GM13977 (cell line): ENCODE data around the gene GGN.

Experiments
- DNase-seq: peaks from one replicate; pipeline ENCODE4 v3.0.0; 2012; ENCODE audit warnings: low spot score
- CTCF ChIP-seq: IDR thresholded peaks from 2 replicates; pipeline ENCODE4 v1.5.1; 2012; ENCODE audit warnings: mild to moderate bottlenecking, control low read depth; ENCODE audit not compliant: insufficient read depth; ENCODE audit errors: extremely low read depth, missing control alignments
- in situ Hi-C: fragments of 300-500 bp; cut with MboI; formaldehyde crosslinking; loops from one replicate; pipeline ENCODE4 v1.12.0; 2022; ENCODE audit warnings: low sequenced_read_pairs, low pct_unique_long_range_greater_than_20kb, mixed read lengths, inconsistent platforms; ENCODE audit not compliant: unreplicated experiment

The GGN gene

GRCh38 chr19:38421856-38422255 is 34.0 kb upstream of the GGN start:
- no peak for TF ChIP-seq CTCF
- in situ Hi-C loops: loop anchor here (25.0 kb wide), 1 partner anchor 515 kb away; the partner anchor contains the start of genes MRPS12 and SARS2
- no peak for DNase-seq

- in situ Hi-C loops: loop anchor here (25.0 kb wide), 1 partner anchor 516 kb away; the partner anchor contains the start of genes MRPS12 and SARS2
- TF ChIP-seq CTCF: no peak
- no peak for DNase-seq
These were observed 33.1 kb upstream of the GGN start for GRCh38 chr19:38420935-38421334.

- in situ Hi-C loops: loop anchor here (25.0 kb wide), 1 partner anchor 519 kb away; the partner anchor contains the start of genes MRPS12 and SARS2
- TF ChIP-seq CTCF: no peak
- DNase-seq: peak; percentile 56
These were observed 30.0 kb upstream of the GGN start for GRCh38 chr19:38417544-38418506.

- no peak for TF ChIP-seq CTCF
These were observed 29.3 kb upstream of the GGN start for GRCh38 chr19:38417146-38417543.

GRCh38 chr19:38413416-38413815 is 25.6 kb upstream of the GGN start:
- no peak for DNase-seq
- in situ Hi-C loops: loop anchor here (25.0 kb wide), 1 partner anchor 524 kb away; the partner anchor contains the start of genes MRPS12 and SARS2
- TF ChIP-seq CTCF: no peak

More at GRCh38 chr19:38417146-38417543, 29.3 kb upstream of the GGN start:
- DNase-seq: no peak
- in situ Hi-C loops: loop anchor here (25.0 kb wide), 1 partner anchor 520 kb away; the partner anchor contains the start of genes MRPS12 and SARS2

- DNase-seq: no peak
- in situ Hi-C loops: loop anchor here (25.0 kb wide), 1 partner anchor 524 kb away; the partner anchor contains the start of genes MRPS12 and SARS2
- no peak for TF ChIP-seq CTCF
These were observed 25.1 kb upstream of the GGN start for GRCh38 chr19:38412961-38413360.
